Body of pancreas (tissue), 4 donors: ENCODE measurements around the gene CTNNA2. TPM values are rescaled to one million over a fixed set of nuclear protein-coding genes. Genes with fewer than 3 reads are reported as not detected.

Source experiments
- ATAC-seq: fragments of 150-250 bp; one replicate; pipeline ENCODE4 v1.9.1; 2016
- DNase-seq, 4 donors: peaks; one replicate each; pipeline ENCODE4 v3.0.0-alpha.2; 2019
- H3K27ac ChIP-seq, 4 donors: fragments of 200-600 bp; sonication (generic); 1 replicate in 3 of 4; 2 replicates in 1 of 4; pipeline versions ENCODE4 v1.5.1 to v1.6.1; 2016 to 2019; ENCODE audit warnings: mild to moderate bottlenecking in 1 of 4, mixed read lengths in 1 of 4, moderate library complexity in 1 of 4
- H3K27me3 ChIP-seq, 2 donors: fragments of 200-600 bp; sonication (generic); one replicate each; pipeline ENCODE4 v1.6.0; 2016; ENCODE audit warnings: mild to moderate bottlenecking in 1 of 2
- H3K36me3 ChIP-seq, 2 donors: fragments of 200-600 bp; sonication (generic); replicated peaks in 1 of 2; 2 replicates each; pipeline ENCODE4 v1.5.1; 2016; ENCODE audit warnings: low read depth in 2 of 2; ENCODE audit not compliant: insufficient read depth in 1 of 2
- H3K4me1 ChIP-seq: fragments of 200-600 bp; sonication (generic); one replicate; pipeline ENCODE4 v1.6.0; 2016
- H3K4me3 ChIP-seq, 2 donors: fragments of 200-600 bp; sonication (generic); 1 replicate in 1 of 2; 2 replicates in 1 of 2; pipeline ENCODE4 v1.5.1; 2016 to 2019
- H3K9me3 ChIP-seq, 3 donors: fragments of 200-600 bp; sonication (generic); 1 replicate in 2 of 3; 2 replicates in 1 of 3; pipeline ENCODE4 v1.5.1; 2016
- CTCF ChIP-seq, 7 experiments: fragments of 450-650 bp in 4 of 7; fragments of 200-600 bp in 3 of 7; sonication (generic) in 3 of 7; IDR thresholded peaks; one replicate each; pipeline ENCODE4 v1.5.1; 2016 to 2019; ENCODE audit warnings: antibody characterized with exemption in 7 of 7
- POLR2A ChIP-seq, 3 donors: fragments of 450-650 bp; IDR thresholded peaks; one replicate each; pipeline ENCODE4 v1.6.1; 2016; ENCODE audit warnings: antibody characterized with exemption in 3 of 3, mild to moderate bottlenecking in 2 of 3
- WGBS, 2 donors: methylation state at CpG; one replicate each; pipeline ENCODE4 v1.1.5; 2017; 5-methylcytosine and 5-hydroxymethylcytosine counted together
- intact Hi-C: fragments of 100-400 bp; cut with DNase I; formaldehyde crosslinking; loops from one replicate; pipeline ENCODE4 v1.15.1; 2023
- total RNA-seq, 2 donors: library from RNA; depleted of rRNA; stranded (reverse); fragments of >200 nt; gene quantifications; one replicate each; pipeline ENCODE4 v1.1.0, GENCODE V29; 2016

CTNNA2 gene
- total RNA-seq, 2 donors from 2014 or later, result 0.52 to 29.3 TPM

- ATAC-seq (no peak), DNase-seq (no peak)
- no peak overlapping the region for H3K27ac ChIP-seq
- no peaks in the 10 kb centered on the region for H3K9me3 ChIP-seq
- TF ChIP-seq POLR2A (IDR thresholded peaks at IDR 0.05) (no peak), CTCF (IDR thresholded peaks at IDR 0.05) (no peak)
- 70 to 73% methylated on average over 4 of the region's 4 CpGs for WGBS, 2 donors
- H3K4me3 ChIP-seq, result no peak overlapping the region
- no peaks in the 10 kb centered on the region for H3K36me3 ChIP-seq
- intact Hi-C loops, result no loop called here
- H3K27me3 ChIP-seq, result no peaks in the 10 kb centered on the region
- H3K4me1 ChIP-seq, result no peaks in the 10 kb centered on the region
These were observed 459.8 kb downstream of the CTNNA2 start for GRCh38 chr2:79972661-79973060.

GRCh38 chr2:79975791-79976565 is 463.1 kb downstream of the CTNNA2 start:
- H3K27ac ChIP-seq, result no peak overlapping the region
- WGBS, 2 donors, result 47 to 54% methylated on average over 6 of the region's 6 CpGs
- intact Hi-C loops, result no loop called here
- no peaks in the 10 kb centered on the region for H3K4me1 ChIP-seq
- TF ChIP-seq POLR2A (IDR thresholded peaks at IDR 0.05), result no peak
- TF ChIP-seq CTCF (IDR thresholded peaks at IDR 0.05), result no peak
- H3K4me3 ChIP-seq, result no peak overlapping the region
- no peaks in the 10 kb centered on the region for H3K9me3 ChIP-seq
- H3K36me3 ChIP-seq, result no peaks in the 10 kb centered on the region
- DNase-seq, result no peak
- ATAC-seq, result no peak
- H3K27me3 ChIP-seq, result no peaks in the 10 kb centered on the region

- no peak overlapping the region for H3K4me3 ChIP-seq
- H3K9me3 ChIP-seq, result no peaks in the 10 kb centered on the region
- H3K27me3 ChIP-seq, result no peaks in the 10 kb centered on the region
- DNase-seq (no peak), ATAC-seq (no peak)
- TF ChIP-seq POLR2A (IDR thresholded peaks at IDR 0.05), result no peak
- TF ChIP-seq CTCF (IDR thresholded peaks at IDR 0.05), result no peak
- no peak overlapping the region for H3K27ac ChIP-seq
- intact Hi-C loops, result no loop called here
- H3K4me1 ChIP-seq, result no peaks in the 10 kb centered on the region
- 70 to 72% methylated on average over 2 of the region's 2 CpGs for WGBS, 2 donors
- no peaks in the 10 kb centered on the region for H3K36me3 ChIP-seq
These were observed 464.9 kb downstream of the CTNNA2 start for GRCh38 chr2:79977792-79978191.

GRCh38 chr2:79980116-79980515 is 467.3 kb downstream of the CTNNA2 start:
- Histone ChIP-seq H3K27ac (no peak overlapping the region), H3K36me3 (no peaks in the 10 kb centered on the region), H3K4me3 (no peak overlapping the region), H3K4me1 (no peaks in the 10 kb centered on the region), H3K9me3 (no peaks in the 10 kb centered on the region), H3K27me3 (no peaks in the 10 kb centered on the region)
- ATAC-seq (no peak), DNase-seq (no peak)
- intact Hi-C loops, result no loop called here
- no peak for TF ChIP-seq POLR2A (IDR thresholded peaks at IDR 0.05)
- no peak for TF ChIP-seq CTCF (IDR thresholded peaks at IDR 0.05)
- 28 to 33% methylated on average over 1 of the region's 1 CpG for WGBS, 2 donors

- WGBS, 2 donors, result 33 to 39% methylated on average over 5 of the region's 5 CpGs
These were observed 468.0 kb downstream of the CTNNA2 start for GRCh38 chr2:79980816-79981215.

More at GRCh38 chr2:79980816-79981215, 468.0 kb downstream of the CTNNA2 start:
- H3K36me3 ChIP-seq, result no peaks in the 10 kb centered on the region
- no peaks in the 10 kb centered on the region for H3K4me1 ChIP-seq
- intact Hi-C loops, result no loop called here
- TF ChIP-seq CTCF (IDR thresholded peaks at IDR 0.05) (no peak), POLR2A (IDR thresholded peaks at IDR 0.05) (no peak)
- ATAC-seq (no peak), DNase-seq (no peak)
- no peaks in the 10 kb centered on the region for H3K9me3 ChIP-seq
- H3K4me3 ChIP-seq, result no peak overlapping the region
- H3K27me3 ChIP-seq, result no peaks in the 10 kb centered on the region
- no peak overlapping the region for H3K27ac ChIP-seq
